GM21576 (cell line): ENCODE measurements around the gene SIGLEC7.
"Not testable (repeated sequence)": the region's sequence is repeated elsewhere in the genome, so short reads cannot be mapped to it uniquely, and the experiment has no call there.

Experiments used
- ATAC-seq: cut with Tn5 transposase; IDR thresholded peaks from one replicate; pipeline ENCODE4 v1.9.1; 2021; ENCODE audit warnings: mild to moderate bottlenecking, moderate library complexity; ENCODE audit not compliant: unreplicated experiment

Gene SIGLEC7

DNA sequence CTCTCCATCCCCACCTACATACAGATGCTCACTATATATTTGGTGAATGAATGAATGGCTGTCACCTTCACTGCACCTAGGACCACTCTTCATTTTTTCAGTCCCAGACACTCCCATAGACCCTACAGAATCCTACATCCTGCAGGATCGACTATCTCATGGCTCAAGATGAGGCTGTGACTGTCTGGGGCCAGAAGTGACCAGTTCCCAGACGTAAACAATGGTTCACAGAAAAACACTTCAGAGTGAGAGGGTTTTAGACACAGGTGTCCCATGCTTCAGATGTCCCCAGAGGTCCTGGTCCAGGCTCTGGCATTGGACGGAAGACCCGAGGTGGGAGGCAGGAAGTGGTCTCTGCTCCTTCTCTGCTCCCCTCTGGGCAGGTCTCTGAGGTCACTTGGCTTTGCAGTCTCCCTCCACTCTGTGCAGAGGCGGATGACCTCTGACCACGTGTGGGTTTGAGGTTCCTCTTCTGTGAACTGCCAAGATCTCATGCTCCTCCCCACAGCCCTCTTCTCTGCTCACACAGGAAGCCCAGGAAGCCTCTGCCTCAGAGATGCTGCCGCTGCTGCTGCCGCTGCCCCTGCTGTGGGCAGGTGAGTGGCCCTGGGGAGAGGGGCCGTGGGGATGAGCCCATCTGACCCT is 24.9 kb downstream of the SIGLEC7 start:
- no peak for ATAC-seq

DNA sequence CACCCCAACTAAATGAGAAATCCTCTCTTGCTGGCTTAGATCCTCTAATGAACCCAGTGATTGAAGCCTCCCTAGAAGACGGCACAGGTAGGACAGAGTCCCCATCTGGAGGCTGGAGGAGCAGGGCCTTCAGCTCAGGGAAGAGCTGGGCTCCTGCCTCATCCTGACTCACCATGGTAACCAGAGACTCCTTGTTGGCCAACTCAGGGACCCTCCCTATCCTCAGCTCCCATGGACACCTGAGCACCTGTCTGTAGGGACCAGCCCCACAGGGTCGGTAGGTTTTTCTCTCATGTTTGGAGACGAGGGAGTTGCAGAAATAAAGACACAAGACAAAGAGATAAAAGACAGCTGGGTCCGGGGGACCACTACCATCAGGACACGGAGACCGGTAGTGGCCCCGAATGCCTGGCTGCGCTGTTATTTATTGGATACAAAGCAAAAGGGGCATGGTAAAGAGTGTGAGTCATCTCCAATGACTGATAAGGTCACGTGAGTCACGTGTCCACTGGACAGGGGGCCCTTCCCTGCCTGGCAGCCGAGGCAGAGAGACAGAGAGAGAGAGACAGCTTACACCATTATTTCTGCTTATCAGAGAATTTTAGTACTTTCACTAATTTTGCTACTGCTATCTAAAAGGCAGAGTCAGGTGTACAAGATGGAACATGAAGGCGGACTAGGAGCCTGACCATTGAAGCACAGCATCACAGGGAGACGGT is 26.6 kb downstream of the SIGLEC7 start:
- ATAC-seq, result no peak

DNA sequence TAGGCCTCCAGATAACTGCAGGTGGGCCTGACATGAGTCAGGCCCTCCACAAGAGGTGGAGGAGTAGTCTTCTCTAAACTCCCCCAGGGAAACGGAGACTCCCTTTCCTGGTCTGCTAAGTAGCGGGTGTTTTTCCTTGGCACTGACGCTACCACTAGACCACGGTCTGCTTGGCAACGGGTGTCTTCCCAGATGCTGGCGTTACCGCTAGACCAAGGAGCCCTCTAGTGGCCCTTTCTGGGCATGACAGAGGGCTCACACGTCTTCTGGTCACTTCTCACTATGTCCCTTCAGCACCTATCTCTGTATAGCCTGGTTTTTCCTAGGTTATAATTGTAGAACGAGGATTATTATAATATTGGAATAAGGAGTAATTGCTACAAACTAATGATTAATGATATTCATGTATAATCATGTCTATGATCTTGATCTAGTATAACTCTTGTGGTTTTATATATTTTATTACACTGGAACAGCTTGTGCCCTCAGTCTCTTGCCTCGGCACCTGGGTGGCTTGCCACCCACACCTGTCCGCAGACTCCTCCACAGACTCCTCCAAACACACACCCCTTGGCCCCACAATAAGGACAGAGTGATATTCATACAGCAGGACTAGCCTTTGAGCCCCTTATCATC is 27.3 kb downstream of the SIGLEC7 start:
- ATAC-seq, result not testable (repeated sequence)

DNA sequence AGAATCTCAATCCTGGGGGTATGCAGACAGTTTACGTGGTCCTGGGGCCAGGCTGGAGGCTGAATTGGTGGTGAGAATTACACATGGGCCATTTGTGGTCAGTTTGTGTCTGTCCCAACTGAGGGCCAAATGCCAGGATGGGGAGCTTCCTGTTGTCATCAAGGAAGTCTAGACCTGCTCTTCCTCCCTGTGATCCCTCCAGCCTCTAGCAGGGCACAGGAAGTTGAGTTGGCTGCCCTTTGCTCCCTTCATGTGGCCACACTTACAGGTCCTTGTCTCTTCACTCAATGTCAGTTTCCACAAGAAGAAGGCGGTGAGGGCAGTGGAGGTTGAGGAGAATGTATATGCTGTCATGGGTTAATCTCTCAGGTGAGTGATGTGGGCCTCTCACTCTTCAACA is 30.1 kb downstream of the SIGLEC7 start:
- ATAC-seq, result no peak

DNA sequence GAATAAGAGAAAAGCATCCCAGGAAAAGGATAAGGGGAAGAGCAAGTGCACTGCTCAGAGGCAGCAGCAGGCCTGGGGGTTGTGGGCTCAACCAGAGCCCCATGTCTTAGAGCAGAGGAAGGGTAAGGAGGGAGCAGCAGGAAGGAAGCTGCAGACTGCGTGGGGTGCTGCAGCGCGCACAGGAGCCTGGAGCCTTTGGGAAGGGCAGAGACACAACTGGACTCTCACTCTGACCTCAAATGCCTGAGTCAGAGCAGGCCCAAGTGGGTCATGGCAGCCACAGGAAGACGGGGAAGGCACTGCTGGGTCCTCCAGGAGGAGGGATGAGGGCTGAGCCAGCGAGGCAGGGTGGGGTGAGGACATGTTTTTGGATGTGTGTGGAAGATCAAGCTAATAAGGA is 31.6 kb downstream of the SIGLEC7 start:
- ATAC-seq, result no peak

DNA sequence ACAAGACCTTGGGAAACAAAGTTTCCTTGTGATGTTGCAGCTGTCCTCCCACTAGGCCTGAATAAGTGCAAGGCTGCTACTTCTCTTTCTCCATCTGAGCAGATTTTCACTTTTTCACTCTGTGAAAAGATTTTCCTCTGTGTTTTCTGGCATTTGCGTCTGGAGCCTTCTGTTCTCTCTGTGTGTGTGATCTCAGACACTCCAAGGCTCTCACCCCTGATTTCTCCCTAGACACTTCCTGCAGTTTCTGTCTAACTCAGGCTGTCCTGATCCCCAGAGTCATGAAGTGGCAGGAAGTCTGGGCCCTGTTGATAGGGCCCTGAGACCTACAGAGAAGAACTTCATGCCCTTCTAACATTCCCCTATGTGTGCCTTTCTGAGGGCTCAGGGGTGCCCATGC is 37.2 kb downstream of the SIGLEC7 start:
- ATAC-seq, result no peak

DNA sequence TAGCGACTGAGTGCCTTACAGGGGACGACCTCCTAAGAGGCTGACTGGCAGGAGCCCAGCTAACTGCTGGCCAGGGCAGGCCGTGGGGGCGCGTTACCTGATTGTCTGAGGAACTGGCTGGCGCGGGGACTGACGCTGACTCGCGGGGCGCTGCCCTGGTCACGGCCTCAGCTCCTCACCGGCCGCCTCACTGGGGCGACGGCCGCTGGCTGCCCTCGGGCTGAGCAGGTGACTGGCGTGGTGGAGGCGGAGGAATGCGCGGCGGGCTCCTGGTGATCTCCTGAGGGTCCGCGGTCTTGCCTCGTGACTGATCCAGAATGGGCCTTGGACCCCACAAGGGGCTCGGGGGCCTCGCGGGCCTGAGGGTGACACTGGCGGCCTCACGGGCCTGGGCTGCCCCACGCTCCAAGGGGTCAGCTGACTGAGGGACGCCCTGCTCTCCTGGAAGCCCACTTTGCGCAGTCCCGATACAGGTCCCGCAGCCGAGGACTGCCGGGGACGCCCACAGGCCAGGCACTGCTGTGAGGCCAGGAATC is 39.3 kb downstream of the SIGLEC7 start:
- ATAC-seq, result no peak

DNA sequence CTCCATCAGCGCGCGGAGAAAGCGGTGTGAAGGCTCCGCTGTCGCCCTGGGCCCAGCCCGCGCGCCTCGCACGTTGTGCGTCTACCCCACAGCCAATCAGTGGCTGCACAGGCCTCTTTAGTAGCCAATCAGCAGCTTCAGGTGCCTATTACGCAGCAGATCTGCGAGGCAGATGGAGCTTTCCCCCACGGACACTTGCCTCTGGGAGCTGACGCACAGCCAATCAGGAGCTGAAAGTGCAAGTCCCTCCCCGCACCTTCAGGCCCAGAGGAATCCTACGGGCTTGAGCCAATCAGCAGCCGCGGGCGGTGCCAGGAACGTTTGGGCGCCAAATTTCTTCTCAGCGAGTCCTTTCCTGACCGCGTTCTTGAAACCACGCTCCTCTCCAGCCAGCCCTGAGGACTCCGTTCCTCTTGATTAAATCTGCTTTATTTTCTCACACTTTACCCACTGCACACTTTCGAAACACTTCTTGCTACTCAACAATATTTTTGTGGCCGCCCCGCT is 39.9 kb downstream of the SIGLEC7 start:
- ATAC-seq, result no peak

DNA sequence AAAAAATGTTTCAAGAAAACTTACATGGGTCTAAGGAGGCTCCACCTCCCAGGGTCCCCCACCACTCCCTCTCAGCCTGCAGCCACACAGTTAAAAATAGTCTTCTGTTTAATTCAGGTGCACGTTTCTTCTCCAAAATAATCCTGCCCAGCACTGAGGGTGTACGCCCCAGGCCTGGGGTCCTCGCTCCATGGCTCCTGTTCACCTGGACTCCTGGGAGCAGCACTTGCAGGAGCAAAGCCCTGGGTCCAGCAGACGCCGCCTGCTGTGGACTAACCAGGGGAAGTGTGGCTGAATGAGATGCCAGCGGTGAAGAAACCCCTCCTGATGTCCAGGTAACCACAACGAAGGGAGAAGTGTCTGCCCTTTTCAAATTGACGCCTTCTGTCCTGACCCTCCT is 41.5 kb downstream of the SIGLEC7 start:
- no peak for ATAC-seq

DNA sequence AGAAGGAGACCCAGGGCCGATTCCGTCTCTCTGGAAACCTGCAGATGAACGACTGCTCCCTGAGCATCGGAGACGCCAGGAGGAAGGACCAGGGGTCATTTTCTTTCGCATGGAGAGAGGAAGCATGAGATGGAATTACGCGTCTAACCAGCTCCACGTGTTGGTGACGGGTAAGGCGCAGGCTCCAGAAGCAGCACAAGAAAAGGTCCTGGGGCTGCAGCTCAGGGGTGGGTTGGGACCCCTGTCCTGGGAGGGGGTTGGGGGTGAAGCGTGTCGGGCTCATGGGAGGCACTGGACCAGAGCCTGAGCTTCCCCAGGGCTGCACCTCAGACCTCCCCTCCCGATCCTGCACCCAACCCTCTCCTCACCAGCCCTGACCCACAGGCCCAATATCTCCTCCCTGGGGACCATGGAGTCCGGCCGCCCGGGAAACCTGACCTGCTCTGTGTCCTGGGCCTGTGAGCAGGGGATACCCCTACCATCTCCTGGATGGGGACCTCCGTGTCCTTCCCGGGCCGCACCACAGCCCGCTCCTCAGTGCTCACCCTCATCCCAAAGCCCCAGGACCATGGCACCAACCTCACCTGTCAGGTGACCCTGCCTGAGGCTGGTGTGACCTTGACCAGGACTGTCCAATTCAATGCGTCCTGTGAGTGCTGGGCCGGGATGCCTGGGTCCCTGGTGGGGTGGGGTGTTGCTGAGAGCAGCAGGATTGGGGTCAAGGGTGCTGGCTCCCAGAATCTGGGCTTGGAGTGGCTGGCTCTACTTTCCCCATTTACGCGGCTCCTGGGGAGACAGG is 43.2 kb downstream of the SIGLEC7 start:
- ATAC-seq, result no peak

DNA sequence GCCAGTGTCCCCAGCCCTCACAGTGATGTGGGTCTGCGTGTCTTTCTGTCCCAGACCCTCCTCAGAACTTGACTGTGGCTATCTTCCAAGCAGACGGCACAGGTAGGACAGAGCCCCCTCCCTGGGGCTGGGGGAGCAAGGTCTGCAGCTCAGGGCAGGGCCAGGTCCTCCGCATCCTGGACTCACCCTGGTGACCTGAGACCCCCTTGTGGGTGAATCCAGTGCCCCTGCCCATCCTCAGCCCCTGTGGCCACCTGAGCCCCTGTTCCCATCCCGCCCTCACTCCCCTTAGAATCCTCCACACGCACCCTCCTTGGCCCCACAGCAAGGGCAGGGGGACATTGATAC is 43.7 kb downstream of the SIGLEC7 start:
- ATAC-seq, result no peak

DNA sequence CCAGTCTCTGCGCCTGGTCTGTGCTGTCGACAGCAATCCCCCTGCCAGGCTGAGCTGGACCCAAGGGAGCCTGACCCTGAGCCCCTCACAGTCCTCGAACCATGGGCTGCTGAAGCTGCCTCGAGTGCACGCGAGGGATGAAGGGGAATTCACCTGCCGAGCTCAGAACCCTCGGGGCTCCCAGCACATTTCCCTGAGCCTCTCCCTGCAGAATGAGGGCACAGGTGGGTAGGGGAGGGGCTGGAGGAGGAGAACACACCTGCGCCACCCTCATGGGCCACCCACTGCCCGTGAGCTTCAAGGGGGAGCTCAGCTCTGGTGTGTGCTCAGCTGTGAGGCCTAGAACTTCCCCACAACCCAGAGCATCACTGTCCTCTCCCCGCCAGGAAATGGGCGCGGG is 44.2 kb downstream of the SIGLEC7 start:
- ATAC-seq, result no peak

DNA sequence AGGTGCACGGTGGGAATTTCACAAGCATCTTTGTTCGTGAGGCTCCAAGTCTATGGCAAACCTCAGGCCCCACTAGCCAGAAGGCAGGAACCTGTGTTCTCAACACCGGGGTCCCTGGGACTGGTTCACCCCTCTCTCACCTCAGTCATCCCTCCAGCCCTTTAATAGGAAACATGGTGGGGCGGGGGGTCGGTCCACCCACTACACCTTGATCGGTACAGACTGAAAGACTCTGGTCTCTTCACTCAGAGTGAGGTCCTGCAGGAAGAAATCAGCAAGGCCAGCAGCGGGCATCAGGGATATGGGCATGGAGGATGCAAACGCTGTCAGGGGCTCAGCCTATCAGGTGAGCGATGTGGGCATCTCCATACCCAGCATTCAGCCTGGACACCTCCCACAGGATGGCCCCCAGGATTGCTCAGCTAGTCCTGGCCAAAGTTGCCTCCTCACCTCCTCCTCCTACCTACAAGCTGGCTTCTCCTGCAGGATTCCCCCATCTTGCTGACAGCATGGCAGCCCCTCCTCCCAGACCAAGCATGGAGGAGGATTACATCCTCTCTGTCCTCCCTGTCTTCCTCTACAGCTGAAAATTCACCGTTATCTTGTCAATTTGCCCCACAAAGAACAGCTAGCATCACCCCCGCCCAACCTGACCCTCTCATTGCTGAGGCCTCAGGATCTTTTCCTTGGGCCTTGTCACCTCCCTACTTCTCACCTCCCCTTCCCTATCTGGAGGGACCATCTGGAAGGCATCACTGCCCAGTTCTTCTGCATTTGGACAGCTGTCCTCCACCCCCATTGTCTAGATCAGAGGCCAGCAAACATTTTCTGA is 45.5 kb downstream of the SIGLEC7 start:
- ATAC-seq, result no peak

DNA sequence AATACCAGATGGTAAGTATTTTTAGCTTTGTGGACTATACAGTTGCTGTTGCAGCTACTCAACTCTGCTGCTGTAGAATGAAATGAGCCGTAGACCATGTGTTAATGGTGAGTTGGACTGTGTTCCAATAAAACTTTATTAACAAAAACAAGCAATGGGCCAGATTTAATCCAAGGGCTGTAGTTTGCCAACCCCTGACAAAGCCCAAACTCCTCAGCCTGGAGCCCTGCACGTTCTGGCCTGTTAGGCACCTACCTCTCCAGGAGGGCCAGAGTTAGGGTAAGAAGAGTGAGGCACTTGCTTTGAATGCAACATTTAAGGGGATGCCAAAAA is 46.1 kb downstream of the SIGLEC7 start:
- no peak for ATAC-seq

DNA sequence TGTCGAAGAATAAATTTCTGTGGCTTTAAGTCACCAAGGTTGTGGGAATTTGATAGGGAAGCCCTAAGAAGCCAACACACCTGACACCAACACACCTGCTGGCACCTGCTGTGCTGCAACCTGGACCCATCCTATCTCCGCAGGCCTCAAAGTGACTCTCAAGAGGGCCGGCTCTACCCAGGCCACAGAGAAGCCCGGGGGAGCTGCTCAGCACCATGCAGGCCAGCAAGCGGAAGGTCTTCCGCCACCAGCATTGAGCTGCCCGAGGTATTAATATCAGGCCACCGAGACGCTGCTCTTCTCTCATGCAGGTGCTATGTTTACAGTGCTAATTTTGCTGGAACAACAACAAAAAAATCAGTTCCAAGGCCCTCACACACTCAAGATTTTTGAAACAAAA is 50.6 kb downstream of the SIGLEC7 start:
- ATAC-seq, result no peak

DNA sequence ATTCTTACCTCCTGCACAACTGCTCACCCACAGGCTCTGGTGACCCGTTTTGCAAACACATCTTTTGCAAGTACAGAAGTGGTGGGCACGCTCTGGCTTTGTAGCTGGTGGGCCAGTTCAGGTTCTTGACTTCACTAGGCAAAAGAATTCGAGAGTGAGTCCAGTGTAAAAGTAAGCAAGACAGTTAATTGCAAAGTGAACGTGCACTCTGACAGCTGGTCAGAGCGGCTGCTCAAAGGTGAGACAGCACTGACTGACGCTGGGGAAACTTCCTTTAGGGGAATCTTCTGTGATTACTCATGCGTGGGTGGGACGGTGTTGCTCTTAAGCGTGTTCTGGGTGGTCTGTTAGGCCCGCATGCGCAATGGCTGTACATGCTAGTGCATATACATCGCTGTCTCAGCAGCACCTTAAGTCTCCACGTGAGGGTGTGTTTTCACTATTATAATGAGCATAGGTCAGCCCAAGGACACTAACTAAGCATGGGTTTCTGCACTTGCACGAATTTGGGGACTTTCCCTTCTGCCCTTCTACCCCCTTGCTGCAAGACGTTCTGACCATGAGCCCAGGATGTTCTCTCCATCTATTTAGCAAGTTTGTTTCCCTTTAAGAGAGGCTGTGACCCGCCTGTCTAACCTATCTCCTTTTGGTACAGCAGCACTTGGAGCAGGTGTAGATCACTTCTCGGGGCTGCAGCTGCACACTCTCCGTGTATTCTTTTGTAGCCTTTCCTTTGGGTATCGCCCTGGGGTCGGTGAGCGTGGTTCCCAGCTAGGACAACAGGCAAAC is 52.6 kb downstream of the SIGLEC7 start:
- no peak for ATAC-seq

DNA sequence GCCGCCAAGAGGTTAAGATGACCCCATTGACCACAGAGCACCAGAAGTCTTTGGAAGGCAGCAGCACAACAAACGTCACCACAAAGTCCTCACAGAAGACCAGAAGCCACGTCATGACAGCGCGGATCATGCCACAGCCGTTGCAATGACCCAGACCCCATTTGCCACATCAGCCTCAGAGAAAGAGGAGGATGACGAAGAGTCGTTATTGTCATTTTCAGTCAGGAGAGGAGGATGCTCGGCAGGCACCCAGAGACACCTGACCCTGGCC is 53.1 kb downstream of the SIGLEC7 start:
- no peak for ATAC-seq

DNA sequence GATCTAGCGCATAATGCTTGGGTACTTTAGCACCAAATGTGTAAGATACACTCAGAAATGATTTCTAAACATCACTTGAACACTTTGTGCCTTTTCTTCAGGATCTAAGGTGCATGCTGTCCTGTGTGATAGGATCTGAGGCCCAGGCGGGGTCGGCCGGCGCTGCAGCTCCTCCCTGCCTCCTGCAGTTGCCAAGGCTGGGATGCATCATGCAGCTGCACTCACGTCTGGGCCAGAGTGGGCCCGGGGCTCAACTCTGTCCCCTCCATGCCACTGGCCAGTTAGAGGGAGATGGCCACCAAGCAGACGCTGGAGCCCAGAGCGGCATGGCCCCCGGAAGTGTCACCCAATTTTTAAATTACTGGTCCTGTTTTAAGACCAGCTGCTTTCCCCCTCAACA is 53.5 kb downstream of the SIGLEC7 start:
- ATAC-seq, result no peak

DNA sequence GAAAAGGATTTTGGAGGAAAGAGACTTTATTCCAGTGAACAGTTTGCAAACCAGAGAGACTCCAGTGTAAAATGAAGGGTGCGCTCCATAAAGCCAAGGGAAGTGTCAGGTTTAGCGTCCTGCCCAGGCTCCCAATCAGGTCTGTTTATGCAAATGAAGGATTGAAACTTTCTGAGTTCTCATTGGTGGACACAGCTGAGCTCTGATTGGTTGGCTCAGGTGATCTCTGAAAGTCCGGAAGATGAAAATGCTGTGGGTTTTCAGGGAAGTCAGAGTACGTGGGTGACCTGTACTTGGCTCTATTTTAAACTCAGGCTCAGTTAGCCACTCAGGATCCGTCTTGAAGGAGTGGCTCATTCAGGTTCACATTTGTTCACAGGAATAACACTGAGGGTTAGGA is 54.1 kb downstream of the SIGLEC7 start:
- ATAC-seq, result no peak

DNA sequence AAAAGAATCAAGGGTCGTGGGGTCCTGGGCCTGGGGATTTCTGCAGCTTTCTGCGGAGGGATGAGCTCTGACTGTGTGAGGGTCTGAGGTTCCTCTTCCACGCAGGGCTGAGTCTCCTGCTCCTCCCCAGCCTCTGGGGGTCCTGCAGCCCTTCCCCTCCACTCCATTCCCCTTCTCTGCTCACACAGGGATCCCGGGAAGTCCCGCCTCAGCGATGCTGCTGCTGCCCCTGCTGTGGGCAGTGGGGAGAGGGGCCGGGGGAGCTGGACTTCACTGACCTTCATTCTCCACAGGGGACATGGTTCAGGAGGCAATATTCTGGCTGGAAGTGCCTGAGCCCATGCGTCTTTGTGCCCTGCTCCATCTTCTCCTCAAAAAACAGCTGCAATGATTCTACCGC is 56.5 kb downstream of the SIGLEC7 start:
- no peak for ATAC-seq
